Measurements from ENCODE around the gene SLC45A2.

The SLC45A2 gene

DNA sequence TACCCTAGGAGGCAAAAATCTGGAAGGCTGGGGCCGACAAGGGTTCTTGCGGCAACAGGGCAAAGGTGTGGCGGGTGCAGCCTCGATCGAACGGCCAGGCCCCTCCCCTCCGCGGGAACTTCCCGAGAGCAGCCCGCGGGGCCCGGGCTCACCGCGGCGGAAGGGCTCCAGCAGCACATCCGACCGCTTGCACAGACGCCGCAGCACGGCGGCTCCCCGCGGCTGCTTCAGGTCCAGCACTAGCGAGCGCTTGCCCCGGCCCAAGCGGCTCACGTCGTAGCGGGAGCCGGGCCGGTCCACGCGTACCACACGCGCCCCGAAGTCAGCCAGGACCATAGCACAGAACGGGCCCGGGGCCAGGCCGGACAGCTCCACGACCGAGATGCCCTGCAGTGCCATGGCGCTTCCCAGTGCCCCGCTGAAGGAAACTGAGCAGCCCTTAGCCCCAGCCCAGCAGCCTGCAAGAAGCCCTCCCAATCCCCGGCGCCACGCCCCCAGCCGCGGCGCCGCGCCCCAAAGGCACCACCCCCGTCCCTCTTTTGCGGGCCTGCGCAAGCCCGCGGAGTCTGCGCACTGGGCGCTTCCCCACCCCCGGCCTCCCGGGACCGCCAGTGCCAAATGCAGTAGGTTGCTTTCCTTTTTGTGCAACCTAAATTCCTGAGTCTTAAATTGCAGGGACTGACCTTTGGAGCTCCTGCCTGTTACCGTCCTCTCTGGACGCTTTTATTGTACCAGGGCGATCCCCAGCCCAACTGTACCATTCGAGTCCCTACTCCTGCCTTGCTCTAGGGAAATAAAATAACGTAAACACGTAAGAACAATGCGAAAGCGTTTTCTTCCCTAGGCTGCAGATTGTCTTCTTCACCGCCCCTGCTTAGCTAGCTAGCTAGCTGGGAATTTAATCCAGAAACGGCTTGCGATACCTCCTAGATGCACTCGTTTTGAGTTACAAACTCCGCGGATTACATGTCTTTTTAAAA is 23.4 kb upstream of the SLC45A2 start, which contains the start of gene AMACR:
AMACR (minus strand) TSS at position 430 of the 980 bp plus-strand sequence; CDS start at position 399, 31 bp downstream.
- Histone ChIP-seq H3K4me1 (ENCODE audit: control insufficient read depth, insufficient read depth, low read length) (no peaks in the 10 kb centered on the region), H3K4me3 (ENCODE audit: low read length) (peak within 1 kb of the TSS; percentile 79; the same call in 1 of the 2 replicates)
- DNase-seq (ENCODE audit: low read depth, low spot score), result peak; percentile 60

DNA sequence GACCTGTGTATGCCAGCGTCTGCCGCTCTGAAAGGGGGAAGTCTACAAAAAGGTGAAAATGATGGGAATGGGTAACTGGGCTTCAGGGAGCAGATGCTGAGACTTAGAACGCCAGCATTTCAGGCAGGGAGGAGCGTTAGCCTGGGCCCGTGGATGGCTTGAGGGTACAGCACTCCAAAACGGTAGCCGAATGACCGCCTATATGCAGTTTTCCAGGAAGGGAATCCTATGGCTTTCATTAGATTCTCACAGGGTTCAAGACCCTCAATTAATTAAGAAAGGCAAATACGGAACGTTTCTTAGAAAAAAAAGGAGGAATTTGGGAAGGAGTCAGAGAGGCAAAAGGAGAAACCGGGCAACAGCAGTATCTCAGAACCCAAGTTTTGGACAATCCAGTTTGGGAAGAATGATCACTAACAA is 22.7 kb upstream of the SLC45A2 start:
- peak overlapping the region; percentile 79; the same call in 1 of the 2 replicates for H3K4me3 ChIP-seq (ENCODE audit: low read length)
- no peaks in the 10 kb centered on the region for H3K27me3 ChIP-seq (ENCODE audit: control insufficient read depth, insufficient read depth, low read length)
- H3K27ac ChIP-seq (ENCODE audit: low read length), result no peak overlapping the region
- peaks cover 3% of the 10 kb centered on the region; the same call in 1 of the 2 replicates for H3K36me3 ChIP-seq (ENCODE audit: control insufficient read depth, insufficient read depth, low read length)
- WGBS (ENCODE audit: insufficient coverage, insufficient read length), result no CpG with 5 or more reads among the region's 11 CpGs
- H3K4me1 ChIP-seq (ENCODE audit: control insufficient read depth, insufficient read depth, low read length), result no peaks in the 10 kb centered on the region
- H3K9me3 ChIP-seq (ENCODE audit: control insufficient read depth, insufficient read depth, low read length), result no peaks in the 10 kb centered on the region
- DNase-seq (ENCODE audit: low read depth, low spot score), result no peak

More for the DNA sequence above, 23.4 kb upstream of the SLC45A2 start, which contains the start of gene AMACR:
- WGBS (ENCODE audit: insufficient coverage, insufficient read length), result no CpG with 5 or more reads among the region's 76 CpGs
- Histone ChIP-seq H3K9me3 (ENCODE audit: control insufficient read depth, insufficient read depth, low read length) (no peaks in the 10 kb centered on the region), H3K36me3 (ENCODE audit: control insufficient read depth, insufficient read depth, low read length) (peaks cover 3% of the 10 kb centered on the region; the same call in 1 of the 2 replicates), H3K27me3 (ENCODE audit: control insufficient read depth, insufficient read depth, low read length) (no peaks in the 10 kb centered on the region), H3K27ac (ENCODE audit: low read length) (no peak within 1 kb of the TSS)

DNA sequence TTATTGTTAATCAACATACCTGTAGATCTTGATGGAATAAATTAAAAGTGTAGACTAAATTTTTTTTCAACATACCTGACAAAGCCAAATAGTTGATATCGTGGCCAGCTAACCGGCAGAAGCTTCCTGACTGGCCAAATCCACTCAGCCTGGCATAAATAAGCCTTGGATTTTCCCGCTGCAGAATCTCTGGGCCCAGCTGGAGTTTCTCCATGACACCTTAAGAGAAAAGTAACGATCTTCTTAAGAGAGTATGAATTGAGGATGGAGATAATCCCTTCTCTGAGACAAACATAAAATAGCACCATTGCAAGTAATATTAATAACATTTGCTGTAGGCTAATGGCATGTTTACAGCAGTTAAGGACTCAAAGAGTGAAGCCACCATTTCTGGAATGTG is 21.2 kb upstream of the SLC45A2 start:
- no peak for DNase-seq (ENCODE audit: low read depth, low spot score)
- H3K27ac ChIP-seq (ENCODE audit: low read length), result no peak overlapping the region
- peaks cover 3% of the 10 kb centered on the region; the same call in 1 of the 2 replicates for H3K36me3 ChIP-seq (ENCODE audit: control insufficient read depth, insufficient read depth, low read length)
- H3K27me3 ChIP-seq (ENCODE audit: control insufficient read depth, insufficient read depth, low read length), result no peaks in the 10 kb centered on the region
- no CpG with 5 or more reads among the region's 4 CpGs for WGBS (ENCODE audit: insufficient coverage, insufficient read length)
- H3K4me1 ChIP-seq (ENCODE audit: control insufficient read depth, insufficient read depth, low read length), result no peaks in the 10 kb centered on the region
- no peak overlapping the region for H3K4me3 ChIP-seq (ENCODE audit: low read length)
- no peaks in the 10 kb centered on the region for H3K9me3 ChIP-seq (ENCODE audit: control insufficient read depth, insufficient read depth, low read length)

DNA sequence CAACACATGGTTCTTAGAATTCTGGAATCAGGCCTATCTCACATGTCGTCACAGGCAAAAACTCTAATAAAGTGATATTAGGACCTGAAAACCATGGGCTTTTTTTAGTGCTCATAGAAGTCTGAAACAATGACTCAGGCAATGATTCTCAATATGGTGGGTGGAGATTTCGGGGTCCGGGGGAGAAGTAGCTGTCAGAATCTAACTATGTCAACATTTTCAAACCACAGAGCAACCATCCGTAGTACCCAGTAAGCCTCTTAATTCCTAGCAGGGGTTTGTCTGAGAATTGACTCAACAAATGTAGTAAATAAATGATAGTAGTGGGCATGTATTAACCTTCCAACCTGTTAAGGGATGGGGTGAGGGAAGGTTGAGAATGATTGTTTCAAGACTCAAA is 20.7 kb upstream of the SLC45A2 start:
- no peaks in the 10 kb centered on the region for H3K9me3 ChIP-seq (ENCODE audit: control insufficient read depth, insufficient read depth, low read length)
- H3K36me3 ChIP-seq (ENCODE audit: control insufficient read depth, insufficient read depth, low read length), result peaks cover 3% of the 10 kb centered on the region; the same call in 1 of the 2 replicates
- H3K27ac ChIP-seq (ENCODE audit: low read length), result no peak overlapping the region
- DNase-seq (ENCODE audit: low read depth, low spot score), result no peak
- H3K4me3 ChIP-seq (ENCODE audit: low read length), result no peak overlapping the region
- no peaks in the 10 kb centered on the region for H3K4me1 ChIP-seq (ENCODE audit: control insufficient read depth, insufficient read depth, low read length)
- no CpG with 5 or more reads among the region's 4 CpGs for WGBS (ENCODE audit: insufficient coverage, insufficient read length)
- no peaks in the 10 kb centered on the region for H3K27me3 ChIP-seq (ENCODE audit: control insufficient read depth, insufficient read depth, low read length)

DNA sequence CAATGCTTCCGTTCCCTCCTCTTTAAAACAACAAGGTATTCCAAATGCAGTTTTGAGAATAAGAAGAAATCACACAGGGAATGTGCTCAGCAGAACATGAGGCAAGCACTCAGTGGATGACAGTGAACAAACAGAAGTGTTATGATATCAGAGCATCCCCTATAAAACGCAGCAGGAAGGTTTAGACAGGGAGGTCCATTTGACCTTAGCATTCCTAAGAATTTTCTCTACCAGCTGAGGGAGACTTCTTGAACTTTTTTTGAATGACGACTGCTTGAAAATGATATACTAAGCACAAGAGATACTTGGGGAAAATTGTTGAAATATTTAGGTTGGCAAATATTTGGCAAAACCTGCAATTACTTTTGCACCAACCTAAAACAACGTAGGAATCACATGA is 19.4 kb upstream of the SLC45A2 start:
- no CpG with 5 or more reads among the region's 4 CpGs for WGBS (ENCODE audit: insufficient coverage, insufficient read length)
- Histone ChIP-seq H3K27ac (ENCODE audit: low read length) (no peak overlapping the region), H3K36me3 (ENCODE audit: control insufficient read depth, insufficient read depth, low read length) (peaks cover 3% of the 10 kb centered on the region; the same call in 1 of the 2 replicates), H3K27me3 (ENCODE audit: control insufficient read depth, insufficient read depth, low read length) (no peaks in the 10 kb centered on the region), H3K9me3 (ENCODE audit: control insufficient read depth, insufficient read depth, low read length) (no peaks in the 10 kb centered on the region), H3K4me1 (ENCODE audit: control insufficient read depth, insufficient read depth, low read length) (no peaks in the 10 kb centered on the region), H3K4me3 (ENCODE audit: low read length) (no peak overlapping the region)
- no peak for DNase-seq (ENCODE audit: low read depth, low spot score)

DNA sequence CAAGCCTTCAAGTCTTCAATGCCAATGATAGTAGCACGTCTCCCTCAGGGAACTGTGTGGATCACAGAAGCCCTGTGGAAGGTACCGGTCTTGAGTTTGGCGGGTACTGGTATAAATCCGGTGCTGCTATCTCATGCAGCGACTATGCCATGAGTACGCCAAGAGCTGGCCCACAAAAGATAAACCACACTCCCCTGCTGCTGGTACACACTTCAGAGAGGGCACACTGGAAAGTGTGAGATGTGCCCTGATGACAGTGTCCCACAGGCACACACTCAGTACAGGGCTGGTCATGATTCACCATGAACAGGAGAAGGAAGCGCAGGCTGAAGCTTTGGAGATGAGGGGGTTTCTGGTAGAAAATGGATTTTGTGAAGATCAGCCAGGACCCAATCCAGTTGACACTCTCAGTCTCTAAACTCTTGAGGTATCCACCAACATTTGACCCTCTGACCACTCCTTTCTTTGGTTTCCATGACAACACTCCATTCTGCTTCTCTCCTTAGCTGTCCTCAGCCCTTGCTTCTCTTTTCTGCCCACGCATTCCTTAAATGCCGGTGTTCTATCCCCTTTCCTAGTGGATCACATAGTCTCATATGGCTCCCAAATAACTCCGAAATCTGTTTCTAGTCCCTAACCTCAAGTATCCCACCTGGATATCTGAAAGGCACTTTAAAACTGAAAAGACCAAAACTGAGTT is 18.3 kb upstream of the SLC45A2 start:
- peaks cover 3% of the 10 kb centered on the region; the same call in 1 of the 2 replicates for H3K36me3 ChIP-seq (ENCODE audit: control insufficient read depth, insufficient read depth, low read length)
- H3K27me3 ChIP-seq (ENCODE audit: control insufficient read depth, insufficient read depth, low read length), result no peaks in the 10 kb centered on the region
- H3K27ac ChIP-seq (ENCODE audit: low read length), result no peak overlapping the region
- no peak for DNase-seq (ENCODE audit: low read depth, low spot score)
- no peak overlapping the region for H3K4me3 ChIP-seq (ENCODE audit: low read length)
- H3K4me1 ChIP-seq (ENCODE audit: control insufficient read depth, insufficient read depth, low read length), result no peaks in the 10 kb centered on the region
- no CpG with 5 or more reads among the region's 10 CpGs for WGBS (ENCODE audit: insufficient coverage, insufficient read length)
- no peaks in the 10 kb centered on the region for H3K9me3 ChIP-seq (ENCODE audit: control insufficient read depth, insufficient read depth, low read length)

DNA sequence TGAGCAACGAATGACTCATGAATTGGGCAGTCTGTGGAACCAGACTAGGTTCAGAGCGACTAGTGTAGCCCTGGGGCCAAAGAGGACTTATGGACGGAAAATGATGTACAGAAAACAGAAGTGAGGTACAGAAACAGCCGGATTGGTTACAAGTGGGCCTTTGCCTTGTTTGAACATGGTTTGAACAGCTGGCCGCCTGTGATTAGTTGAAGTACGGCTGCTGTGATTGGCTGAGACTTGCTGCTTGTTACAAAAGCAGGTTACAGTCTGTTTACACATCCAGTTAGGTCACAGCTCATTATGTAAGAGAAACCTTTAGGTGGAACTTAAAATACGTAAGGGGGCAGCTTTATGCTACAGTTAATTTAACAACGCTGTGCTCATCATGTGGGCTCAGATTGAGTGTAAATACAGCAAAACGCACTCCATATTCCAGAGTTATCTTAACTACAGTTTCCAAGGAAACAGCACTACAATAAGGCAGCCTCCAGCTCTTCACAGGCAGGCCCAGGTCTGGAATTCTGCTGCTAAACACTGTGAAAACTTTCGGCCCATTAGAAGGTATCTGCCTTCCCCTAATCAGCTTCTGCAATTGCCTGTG is 16.8 kb upstream of the SLC45A2 start:
- no peak for DNase-seq (ENCODE audit: low read depth, low spot score)
- Histone ChIP-seq H3K36me3 (ENCODE audit: control insufficient read depth, insufficient read depth, low read length) (peaks cover 3% of the 10 kb centered on the region; the same call in 1 of the 2 replicates), H3K4me1 (ENCODE audit: control insufficient read depth, insufficient read depth, low read length) (no peaks in the 10 kb centered on the region), H3K27ac (ENCODE audit: low read length) (no peak overlapping the region), H3K9me3 (ENCODE audit: control insufficient read depth, insufficient read depth, low read length) (no peaks in the 10 kb centered on the region), H3K4me3 (ENCODE audit: low read length) (no peak overlapping the region), H3K27me3 (ENCODE audit: control insufficient read depth, insufficient read depth, low read length) (no peaks in the 10 kb centered on the region)
- WGBS (ENCODE audit: insufficient coverage, insufficient read length), result no CpG with 5 or more reads among the region's 10 CpGs

DNA sequence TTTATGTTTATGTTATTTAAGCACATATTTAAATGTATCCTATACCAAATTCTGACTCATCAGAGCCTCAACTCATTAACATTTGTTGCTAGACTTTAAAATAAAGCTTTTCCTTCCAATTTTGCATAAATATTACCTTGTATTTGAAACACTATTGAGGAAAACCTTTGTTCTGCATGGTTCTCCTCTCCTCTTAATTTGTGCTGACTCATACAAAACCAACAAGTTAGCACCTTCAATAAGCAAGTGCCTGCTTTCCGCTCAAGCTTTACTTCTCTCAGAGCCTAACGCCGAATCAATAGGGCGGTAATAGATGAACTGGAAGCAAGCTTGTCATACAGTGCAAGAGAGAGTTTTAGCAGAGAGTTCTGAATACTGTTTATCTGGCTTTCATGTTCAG is 15.5 kb upstream of the SLC45A2 start:
- H3K27ac ChIP-seq (ENCODE audit: low read length), result no peak overlapping the region
- WGBS (ENCODE audit: insufficient coverage, insufficient read length), result no CpG with 5 or more reads among the region's 4 CpGs
- H3K9me3 ChIP-seq (ENCODE audit: control insufficient read depth, insufficient read depth, low read length), result no peaks in the 10 kb centered on the region
- peaks cover 3% of the 10 kb centered on the region; the same call in 1 of the 2 replicates for H3K36me3 ChIP-seq (ENCODE audit: control insufficient read depth, insufficient read depth, low read length)
- DNase-seq (ENCODE audit: low read depth, low spot score), result no peak
- H3K4me3 ChIP-seq (ENCODE audit: low read length), result no peak overlapping the region
- H3K4me1 ChIP-seq (ENCODE audit: control insufficient read depth, insufficient read depth, low read length), result no peaks in the 10 kb centered on the region
- no peaks in the 10 kb centered on the region for H3K27me3 ChIP-seq (ENCODE audit: control insufficient read depth, insufficient read depth, low read length)

DNA sequence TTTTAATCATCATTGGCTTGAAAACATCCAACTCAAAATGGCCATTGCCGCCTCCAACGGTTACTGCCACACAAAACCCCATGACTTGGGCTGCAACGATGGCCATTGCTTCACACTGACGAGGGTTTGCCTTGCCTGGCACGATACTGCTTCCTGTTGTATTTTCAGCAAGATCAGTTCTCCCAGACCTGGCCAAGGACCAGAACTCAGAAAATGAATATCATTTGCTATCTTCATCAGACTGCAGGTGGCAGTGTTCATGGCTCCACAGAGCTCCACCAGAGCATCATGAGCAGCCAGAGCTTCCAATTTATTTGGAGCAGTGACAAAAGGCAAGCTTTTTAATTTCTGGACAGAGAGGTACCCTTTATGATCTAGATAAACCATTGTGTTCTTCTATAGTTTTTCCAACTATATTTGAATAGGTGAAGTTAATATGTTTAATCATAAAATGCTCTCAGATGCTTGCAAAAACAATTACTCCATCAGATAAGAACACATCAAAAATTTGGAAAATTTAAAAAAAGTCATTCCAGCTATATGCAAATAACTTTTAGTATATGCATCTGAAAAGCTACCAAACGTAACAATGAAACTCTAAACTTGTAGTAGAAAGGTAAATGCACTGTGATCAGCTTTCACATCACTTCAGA is 13.0 kb upstream of the SLC45A2 start:
- WGBS (ENCODE audit: insufficient coverage, insufficient read length), result no CpG with 5 or more reads among the region's 6 CpGs

More for the DNA sequence above, 13.0 kb upstream of the SLC45A2 start:
- Histone ChIP-seq H3K4me1 (ENCODE audit: control insufficient read depth, insufficient read depth, low read length) (no peaks in the 10 kb centered on the region), H3K27me3 (ENCODE audit: control insufficient read depth, insufficient read depth, low read length) (no peaks in the 10 kb centered on the region), H3K36me3 (ENCODE audit: control insufficient read depth, insufficient read depth, low read length) (no peaks in the 10 kb centered on the region), H3K27ac (ENCODE audit: low read length) (no peak overlapping the region), H3K4me3 (ENCODE audit: low read length) (no peak overlapping the region), H3K9me3 (ENCODE audit: control insufficient read depth, insufficient read depth, low read length) (no peaks in the 10 kb centered on the region)
- no peak for DNase-seq (ENCODE audit: low read depth, low spot score)

All from iPS DF 6.9 (cell line).